ENCODE measurements around the gene IL36B. TPM values are rescaled to one million over a fixed set of nuclear protein-coding genes. Genes with fewer than 3 reads are reported as not detected.

The IL36B gene
- polyA plus RNA-seq, result 0.14 to 0.21 TPM (median 0.14 TPM) in 3 replicates
- polyA plus RNA-seq (2011; ENCODE audit: low read depth), result 0.34 TPM
- polyA plus RNA-seq (2011; cell fraction: cytosol; rRNA removed), result 0.21 TPM in 1 of 2 replicates, not detected in the other
- 0.19 TPM in 1 of 2 replicates, not detected in the other for polyA plus RNA-seq (2011; cell fraction: nucleus; rRNA removed)
- 0.10 and 1.5 TPM in 2 replicates for polyA plus RNA-seq (2012; ENCODE audit: low replicate concordance)
- polyA minus RNA-seq, result not detected in 3 replicates
- polyA minus RNA-seq (2011; cell fraction: cytosol; rRNA and poly(A)+ RNA removed), result not detected
- polyA minus RNA-seq (2011; cell fraction: nucleus; rRNA and poly(A)+ RNA removed), result not detected in 2 replicates

GRCh38 chr2:113052396-113052917, at the start of gene IL36B:
Gene IL36B, minus strand, starts transcription at chr2:113052867.
- no peak for FAIRE-seq
- TF ChIP-seq EZH2 (IDR thresholded peaks at IDR 0.05; ENCODE audit: low read length), result no peak
- TF ChIP-seq, protein P1, sequence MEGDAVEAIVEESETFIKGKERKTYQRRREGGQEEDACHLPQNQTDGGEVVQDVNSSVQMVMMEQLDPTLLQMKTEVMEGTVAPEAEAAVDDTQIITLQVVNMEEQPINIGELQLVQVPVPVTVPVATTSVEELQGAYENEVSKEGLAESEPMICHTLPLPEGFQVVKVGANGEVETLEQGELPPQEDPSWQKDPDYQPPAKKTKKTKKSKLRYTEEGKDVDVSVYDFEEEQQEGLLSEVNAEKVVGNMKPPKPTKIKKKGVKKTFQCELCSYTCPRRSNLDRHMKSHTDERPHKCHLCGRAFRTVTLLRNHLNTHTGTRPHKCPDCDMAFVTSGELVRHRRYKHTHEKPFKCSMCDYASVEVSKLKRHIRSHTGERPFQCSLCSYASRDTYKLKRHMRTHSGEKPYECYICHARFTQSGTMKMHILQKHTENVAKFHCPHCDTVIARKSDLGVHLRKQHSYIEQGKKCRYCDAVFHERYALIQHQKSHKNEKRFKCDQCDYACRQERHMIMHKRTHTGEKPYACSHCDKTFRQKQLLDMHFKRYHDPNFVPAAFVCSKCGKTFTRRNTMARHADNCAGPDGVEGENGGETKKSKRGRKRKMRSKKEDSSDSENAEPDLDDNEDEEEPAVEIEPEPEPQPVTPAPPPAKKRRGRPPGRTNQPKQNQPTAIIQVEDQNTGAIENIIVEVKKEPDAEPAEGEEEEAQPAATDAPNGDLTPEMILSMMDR (optimal IDR thresholded peaks at IDR 0.05 in 1 of 3, IDR thresholded peaks at IDR 0.05 in 1 of 3, conservative IDR thresholded peaks at IDR 0.05 in 1 of 3; ENCODE audit: extremely low read depth in 1 of 3, insufficient read depth in 2 of 3, low read length in 3 of 3), result no peak

GRCh38 chr2:113102133-113102532, 49.5 kb upstream of the IL36B start:
- H3K27ac ChIP-seq (ENCODE audit: control insufficient read depth, insufficient read depth, low read length), result no peak overlapping the region
- no peak for FAIRE-seq
- dilution Hi-C loops (cut with MboI; ENCODE audit: extremely low pct_ligation_motif_present, low sequenced_read_pairs), result no loop called here

More at GRCh38 chr2:113052396-113052917, at the start of gene IL36B:
- Histone ChIP-seq H3K27ac (ENCODE audit: control insufficient read depth, insufficient read depth, low read length) (no peak within 1 kb of the TSS), H3K9me1 (ENCODE audit: control insufficient read depth, extremely low read depth, insufficient read depth, low read length) (no peaks in the 10 kb centered on the region), H3K79me2 (ENCODE audit: control insufficient read depth, insufficient read depth, low read length) (no peaks in the 10 kb centered on the region), H4K20me1 (ENCODE audit: control insufficient read depth, extremely low read depth, insufficient read depth, low read length) (no peaks in the 10 kb centered on the region), H2AFZ (ENCODE audit: control insufficient read depth, low read length) (no peak within 1 kb of the TSS), H3K4me3 (ENCODE audit: control insufficient read depth in 2 of 3, extremely low read depth in 1 of 3, insufficient read depth in 2 of 3, low read depth in 1 of 3, low read length in 3 of 3) (no peak within 1 kb of the TSS), H3K4me2 (ENCODE audit: control insufficient read depth, extremely low read depth, insufficient read depth, low read depth, low read length) (no peak within 1 kb of the TSS), H3K9me3 (ENCODE audit: control insufficient read depth, low read depth, low read length) (peaks cover 8% of the 10 kb centered on the region), H3K4me1 (ENCODE audit: control insufficient read depth, extremely low read depth, insufficient read depth, low read length) (no peaks in the 10 kb centered on the region), H3K9ac (ENCODE audit: control insufficient read depth, extremely low read depth, insufficient read depth, low read length) (no peak within 1 kb of the TSS), H3K36me3 (ENCODE audit: control insufficient read depth in 2 of 2, extremely low read depth in 1 of 2, insufficient read depth in 2 of 2, low read length in 2 of 2) (no peaks in the 10 kb centered on the region), H3K27me3 (ENCODE audit: control insufficient read depth, extremely low read depth, insufficient read depth, low read length) (no peaks in the 10 kb centered on the region)
- dilution Hi-C loops (cut with MboI; ENCODE audit: extremely low pct_ligation_motif_present, low sequenced_read_pairs), result no loop called here
- DNase-seq (ENCODE audit: low read depth, low spot score), result no peak

More at GRCh38 chr2:113102133-113102532, 49.5 kb upstream of the IL36B start:
- H3K9me1 ChIP-seq (ENCODE audit: control insufficient read depth, extremely low read depth, insufficient read depth, low read length), result no peaks in the 10 kb centered on the region
- DNase-seq (ENCODE audit: low read depth, low spot score), result no peak
- no peaks in the 10 kb centered on the region for H3K36me3 ChIP-seq (ENCODE audit: control insufficient read depth in 2 of 2, extremely low read depth in 1 of 2, insufficient read depth in 2 of 2, low read length in 2 of 2)
- no peak overlapping the region for H3K4me3 ChIP-seq (ENCODE audit: control insufficient read depth in 2 of 3, extremely low read depth in 1 of 3, insufficient read depth in 2 of 3, low read depth in 1 of 3, low read length in 3 of 3)
- H3K9ac ChIP-seq (ENCODE audit: control insufficient read depth, extremely low read depth, insufficient read depth, low read length), result no peak overlapping the region
- no peaks in the 10 kb centered on the region for H3K27me3 ChIP-seq (ENCODE audit: control insufficient read depth, extremely low read depth, insufficient read depth, low read length)
- TF ChIP-seq, protein P1 (optimal IDR thresholded peaks at IDR 0.05 in 1 of 3, IDR thresholded peaks at IDR 0.05 in 1 of 3, conservative IDR thresholded peaks at IDR 0.05 in 1 of 3; ENCODE audit: extremely low read depth in 1 of 3, insufficient read depth in 2 of 3, low read length in 3 of 3), result no peak
- no peak for TF ChIP-seq EZH2 (IDR thresholded peaks at IDR 0.05; ENCODE audit: low read length)
- no peaks in the 10 kb centered on the region for H3K4me1 ChIP-seq (ENCODE audit: control insufficient read depth, extremely low read depth, insufficient read depth, low read length)
- no peaks in the 10 kb centered on the region for H4K20me1 ChIP-seq (ENCODE audit: control insufficient read depth, extremely low read depth, insufficient read depth, low read length)
- no peak overlapping the region for H3K4me2 ChIP-seq (ENCODE audit: control insufficient read depth, extremely low read depth, insufficient read depth, low read depth, low read length)
- no peaks in the 10 kb centered on the region for H3K79me2 ChIP-seq (ENCODE audit: control insufficient read depth, insufficient read depth, low read length)
- H2AFZ ChIP-seq (ENCODE audit: control insufficient read depth, low read length), result no peak overlapping the region
- H3K9me3 ChIP-seq (ENCODE audit: control insufficient read depth, low read depth, low read length), result no peaks in the 10 kb centered on the region
